HepG2 (cell line): ENCODE results near the gene KPNA4. TPM values are rescaled to one million over a fixed set of nuclear protein-coding genes. Genes with fewer than 3 reads are reported as not detected.

ENCODE experiments used
- ATAC-seq: fragments of 200-7000 bp; cut with Tn5 transposase; 3 replicates; pipeline ENCODE4 v1.9.1; 2020; ENCODE audit warnings: mild to moderate bottlenecking, moderate library complexity
- BruUV-seq: library from RNA; stranded (reverse); fragments of 400-500 nt; replicated peaks from 2 replicates; lab custom pipeline; 2021; lab: Mats Ljungman, UMichigan
- CTCF ChIA-PET: fragments of 300-600 bp; formaldehyde crosslinking; extraction: SDS; loops from one replicate; lab custom pipeline; 2021; ENCODE audit warnings: low total read pairs, inconsistent platforms, low intra/inter-chr PET ratio; lab: Yijun Ruan, JAX
- POLR2A ChIA-PET: fragments of 350-600 bp; sonication (Branson Sonifier 250); formaldehyde crosslinking; loops from one replicate; lab custom pipeline; 2020; ENCODE audit warnings: antibody characterized with exemption, inconsistent platforms; lab: Yijun Ruan, JAX
- DNase-seq: peaks from one replicate; pipeline ENCODE4 v3.0.0-alpha.2; 2015; ENCODE audit warnings: low spot score
- FAIRE-seq: peaks from 3 replicates; lab custom pipeline; 2011; peaks lifted over from hg19 to GRCh38; lab: Jason Lieb, UNC
- H2AFZ ChIP-seq: one replicate; pipeline ENCODE4 v1.6.1; 2011; ENCODE audit warnings: low read length, inconsistent platforms
- H3K27ac ChIP-seq: fragments of 300-600 bp; 3 replicates; pipeline ENCODE4 v1.8.0; 2011; ENCODE audit warnings: mixed run types, mild to moderate bottlenecking, mixed read lengths, low read length, inconsistent platforms; ENCODE audit not compliant: insufficient read depth; ENCODE audit errors: extremely low read length
- H3K27me3 ChIP-seq, 2 experiments: fragments of 200-600 bp in 1 of 2; 2 replicates in 1 of 2; 3 replicates in 1 of 2; pipeline versions ENCODE4 v1.6.0 to v1.8.0; 2011; ENCODE audit warnings: low read length in 2 of 2, mild to moderate bottlenecking in 2 of 2, moderate library complexity in 2 of 2, inconsistent platforms in 1 of 2; ENCODE audit not compliant: insufficient read depth in 2 of 2, control insufficient read depth in 1 of 2
- H3K36me3 ChIP-seq, 2 experiments: fragments of 200-600 bp in 1 of 2; replicated peaks in 1 of 2; 2 replicates in 1 of 2; 3 replicates in 1 of 2; pipeline versions ENCODE4 v1.5.1 to v1.8.0; 2011; ENCODE audit warnings: low read length in 2 of 2, inconsistent platforms in 1 of 2; ENCODE audit not compliant: insufficient read depth in 2 of 2, control insufficient read depth in 1 of 2
- H3K4me1 ChIP-seq: 2 replicates; pipeline ENCODE4 v1.5.1; 2012; ENCODE audit warnings: low read length, inconsistent platforms; ENCODE audit not compliant: insufficient read depth
- H3K4me2 ChIP-seq: 2 replicates; pipeline ENCODE4 v1.6.0; 2011; ENCODE audit warnings: low read depth, low read length, inconsistent platforms
- H3K4me3 ChIP-seq, 3 experiments: fragments of 200-600 bp in 1 of 3; sonication (generic), shearing (Covaris generic) in 1 of 3; replicated peaks in 1 of 3; 2 replicates each; pipeline ENCODE4 v1.5.1; 2011 to 2016; ENCODE audit warnings: low read length in 3 of 3, inconsistent platforms in 2 of 3, low read depth in 2 of 3, mild to moderate bottlenecking in 2 of 3, control low read depth in 1 of 3, mixed read lengths in 1 of 3; ENCODE audit not compliant: insufficient read depth in 1 of 3
- H3K79me2 ChIP-seq: one replicate; pipeline ENCODE4 v1.6.1; 2011; ENCODE audit warnings: low read length, inconsistent platforms; ENCODE audit not compliant: insufficient read depth
- H3K9ac ChIP-seq: 2 replicates; pipeline ENCODE4 v1.6.0; 2011; ENCODE audit warnings: mild to moderate bottlenecking, low read depth, low read length, inconsistent platforms; ENCODE audit not compliant: insufficient read depth
- H3K9me3 ChIP-seq: 2 replicates; pipeline ENCODE4 v1.5.1; 2012; ENCODE audit warnings: mild to moderate bottlenecking, low read length
- H4K20me1 ChIP-seq: 2 replicates; pipeline ENCODE4 v1.6.0; 2011; ENCODE audit warnings: inconsistent platforms, mild to moderate bottlenecking, low read length, moderate library complexity; ENCODE audit not compliant: insufficient read depth
- ARNT2 ChIP-seq: sonication (generic); formaldehyde crosslinking; IDR thresholded peaks from 2 replicates; pipeline ENCODE4 v1.8.0; 2022; ENCODE audit warnings: mild to moderate bottlenecking, low read depth, missing genetic modification reagents, moderate library complexity
- CEBPG ChIP-seq: IDR thresholded peaks from 2 replicates; pipeline ENCODE4 v1.6.1; 2016
- GMEB2 ChIP-seq: IDR thresholded peaks from 2 replicates; pipeline ENCODE4 v1.6.1; 2016; ENCODE audit warnings: missing biosample characterization, missing genetic modification reagents, low read depth
- MAFK ChIP-seq, 2 experiments: IDR thresholded peaks in 1 of 2; conservative IDR thresholded peaks in 1 of 2; 2 replicates each; pipeline ENCODE4 v1.6.1; 2011; ENCODE audit warnings: improper control_type of control experiment in 2 of 2, low read length in 2 of 2
- PRDM10 ChIP-seq: sonication (generic); formaldehyde crosslinking; IDR thresholded peaks from 2 replicates; pipeline ENCODE4 v1.4.0; 2020; ENCODE audit warnings: low read depth, missing genetic modification reagents
- SIN3A ChIP-seq: IDR thresholded peaks from 2 replicates; pipeline ENCODE4 v1.6.1; 2011; ENCODE audit warnings: low read depth, mild to moderate bottlenecking, control low read depth, low read length, borderline replicate concordance
- TEAD2 ChIP-seq: sonication (generic); formaldehyde crosslinking; IDR thresholded peaks from 2 replicates; pipeline ENCODE4 v1.9.0; 2021; ENCODE audit warnings: missing genetic modification reagents
- TFDP2 ChIP-seq: sonication (generic); formaldehyde crosslinking; IDR thresholded peaks from 2 replicates; pipeline ENCODE4 v1.4.0; 2020; ENCODE audit warnings: missing genetic modification reagents
- ZNF234 ChIP-seq: sonication (generic); formaldehyde crosslinking; conservative IDR thresholded peaks from 2 replicates; pipeline ENCODE4 v1.5.1; 2020; ENCODE audit warnings: mild to moderate bottlenecking, missing genetic modification reagents
- ZNF576 ChIP-seq: sonication (generic); formaldehyde crosslinking; IDR thresholded peaks from 2 replicates; pipeline ENCODE4 v1.4.0; 2020; ENCODE audit warnings: mild to moderate bottlenecking, missing genetic modification reagents
- ZNF646 ChIP-seq: sonication (generic); formaldehyde crosslinking; IDR thresholded peaks from 2 replicates; pipeline ENCODE4 v1.9.0; 2021; ENCODE audit warnings: mild to moderate bottlenecking, missing genetic modification reagents
- WGBS: methylation state at CpG from one replicate; pipeline ENCODE4 v1.1.6; 2017; ENCODE audit warnings: low lambda C conversion rate; 5-methylcytosine and 5-hydroxymethylcytosine counted together
- in situ Hi-C: cut with HindIII; loops from 2 replicates; pipeline ENCODE4 v1.10.0; 2017; ENCODE audit warnings: low pct_unique_long_range_greater_than_20kb; ENCODE audit not compliant: extremely low pct_ligation_motif_present
- intact Hi-C: fragments of 100-400 bp; cut with micrococcal nuclease; formaldehyde crosslinking; loops from one replicate; pipeline ENCODE4 v1.10.0; 2022; ENCODE audit not compliant: unreplicated experiment
- polyA plus RNA-seq, 8 experiments: library from polyadenylated mRNA; depleted of rRNA in 3 of 8; stranded (reverse) in 7 of 8; unstranded in 1 of 8; fragments of >200 nt; fragmentation: Illumina TruSeq in 4 of 8; extraction: Trizol in 4 of 8; gene quantifications; 2 replicates each; pipeline versions ENCODE4 v1.2.1 to v1.2.3, GENCODE V29; 2011 to 2016; ENCODE audit warnings: low read depth in 4 of 8, missing spikeins in 1 of 8, mixed read lengths in 1 of 8; ENCODE audit not compliant: insufficient read depth in 1 of 8
- total RNA-seq, 5 experiments: library from RNA; depleted of rRNA; stranded (reverse); fragments of >200 nt; fragmentation: Illumina TruSeq; extraction: Trizol; gene quantifications; 2 replicates each; pipeline ENCODE4 v1.2.3, GENCODE V29; 2016; ENCODE audit warnings: low read depth in 1 of 5

Gene KPNA4
- total and polyA plus RNA-seq, 2 of the 13 experiments (the other 11 are each of a cell fraction or from before 2014, with no cell fraction given), result 9.9 to 27.9 TPM

- Histone ChIP-seq H3K4me3 (no peak overlapping the region), H3K9ac (no peak overlapping the region), H3K9me3 (0 out of 2 replicates have a peak, but pooled peaks cover 6% of the 10 kb centered on the region), H3K27me3 (no peaks in the 10 kb centered on the region), H3K36me3 (peaks cover 0 to 2% of the 10 kb centered on the region in 2 experiments; a peak in 1 of 5 replicates), H2AFZ (no peak overlapping the region), H4K20me1 (peaks cover 4% of the 10 kb centered on the region; the same call in 1 of the 2 replicates), H3K79me2 (peaks cover 91% of the 10 kb centered on the region), H3K4me2 (no peak overlapping the region), H3K27ac (no peak overlapping the region), H3K4me1 (no peaks in the 10 kb centered on the region)
- CTCF ChIA-PET, result no interaction called here
- WGBS, result 99% methylated on average over 3 of the region's 3 CpGs
- POLR2A ChIA-PET, result no interaction called here
- intact Hi-C loops (no loop called here), in situ Hi-C loops (no loop called here)
- ATAC-seq (no peak), FAIRE-seq (no peak), DNase-seq (no peak)
- BruUV-seq, result no TSS peak
- TF ChIP-seq TFDP2 (CRISPR knock-in tag), result no peak
- no peak for TF ChIP-seq SIN3A
- no peak for TF ChIP-seq TEAD2 (CRISPR knock-in tag)
- no peak for TF ChIP-seq CEBPG (CRISPR knock-in tag)
- TF ChIP-seq ARNT2 (CRISPR knock-in tag), result no peak
- no peak for TF ChIP-seq ZNF234 (CRISPR knock-in tag)
- TF ChIP-seq ZNF646 (CRISPR knock-in tag), result no peak
- no peak for TF ChIP-seq PRDM10 (CRISPR knock-in tag)
- no peak for TF ChIP-seq GMEB2
- no peak for TF ChIP-seq ZNF576 (CRISPR knock-in tag)
- TF ChIP-seq MAFK (conservative IDR thresholded peaks at IDR 0.05 in 1 of 2, IDR thresholded peaks at IDR 0.05 in 1 of 2; ENCODE audit: low read length in 2 of 2), result no peak
Observed at GRCh38 chr3:160545504-160545871, 19.9 kb downstream of the KPNA4 start.
